IPS-NIHi7 (cell line): ENCODE measurements around the gene SMG9.

Experiments
- DNase-seq: peaks from one replicate; pipeline ENCODE4 v3.0.0; 2012; ENCODE audit warnings: mixed read lengths; ENCODE audit errors: extremely low spot score

The SMG9 gene, protein sequence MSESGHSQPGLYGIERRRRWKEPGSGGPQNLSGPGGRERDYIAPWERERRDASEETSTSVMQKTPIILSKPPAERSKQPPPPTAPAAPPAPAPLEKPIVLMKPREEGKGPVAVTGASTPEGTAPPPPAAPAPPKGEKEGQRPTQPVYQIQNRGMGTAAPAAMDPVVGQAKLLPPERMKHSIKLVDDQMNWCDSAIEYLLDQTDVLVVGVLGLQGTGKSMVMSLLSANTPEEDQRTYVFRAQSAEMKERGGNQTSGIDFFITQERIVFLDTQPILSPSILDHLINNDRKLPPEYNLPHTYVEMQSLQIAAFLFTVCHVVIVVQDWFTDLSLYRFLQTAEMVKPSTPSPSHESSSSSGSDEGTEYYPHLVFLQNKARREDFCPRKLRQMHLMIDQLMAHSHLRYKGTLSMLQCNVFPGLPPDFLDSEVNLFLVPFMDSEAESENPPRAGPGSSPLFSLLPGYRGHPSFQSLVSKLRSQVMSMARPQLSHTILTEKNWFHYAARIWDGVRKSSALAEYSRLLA

DNA sequence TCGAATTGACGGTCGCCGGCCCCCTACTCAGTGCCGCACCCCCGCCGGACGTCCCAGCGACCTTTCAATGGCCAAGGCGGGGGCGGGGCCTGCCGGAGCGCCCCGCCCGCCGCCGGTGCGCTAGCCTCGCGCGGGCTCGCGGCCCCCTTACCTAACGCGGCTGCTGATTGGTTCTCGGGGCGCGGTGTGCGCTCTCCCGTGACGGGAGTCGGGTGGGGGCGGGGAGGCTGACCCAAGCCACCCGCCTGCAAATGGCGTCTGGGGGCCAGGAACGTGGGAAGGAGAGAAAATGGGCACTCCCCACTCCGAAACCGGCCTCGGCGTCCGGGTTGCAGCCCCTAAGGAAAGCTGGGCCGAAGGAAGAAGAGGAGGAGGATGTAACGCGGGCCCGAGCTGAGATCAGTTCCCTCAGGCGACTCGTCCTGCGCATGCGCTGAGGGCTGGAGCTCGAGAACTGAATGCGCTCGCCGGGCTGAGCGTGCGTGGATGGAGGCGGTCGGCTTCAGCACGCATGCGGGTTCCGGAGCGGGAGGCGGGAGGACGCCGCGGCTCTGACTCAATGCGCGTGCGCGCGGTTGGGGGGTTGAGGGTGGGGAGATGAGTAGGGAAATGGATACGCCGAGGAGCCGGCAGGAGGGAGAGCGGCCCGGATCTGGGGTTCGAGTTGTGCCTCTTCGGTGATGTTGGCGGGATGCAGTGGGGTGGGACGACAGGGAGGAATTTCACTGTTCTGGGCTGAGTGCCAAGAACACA, at the start of gene SMG9:
SMG9 (minus strand) TSS at position 460 of the 753 bp plus-strand sequence. CDS start 4,221 bp downstream, outside the sequence.
- DNase-seq: peak; percentile 96

DNA sequence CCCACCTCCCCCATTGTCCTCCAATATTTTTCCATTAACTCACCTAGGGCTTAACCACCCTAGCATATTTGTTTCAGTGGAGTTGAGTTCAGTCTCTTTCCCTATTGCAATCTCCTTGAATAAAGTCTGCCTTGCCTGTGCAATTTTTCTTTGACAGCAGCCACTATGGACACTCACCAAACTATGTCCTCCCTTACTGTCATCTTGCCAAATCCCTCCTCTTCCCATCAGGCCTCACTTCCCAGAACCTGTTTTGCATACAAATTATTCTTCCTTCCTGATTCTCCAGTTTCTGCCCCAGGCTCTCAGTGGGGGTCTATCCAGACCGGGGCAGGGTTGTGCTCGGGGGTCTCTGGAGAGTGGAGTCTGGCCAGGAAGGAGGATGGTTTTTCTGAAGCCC, 49.7 kb upstream of the SMG9 start:
- no peak for DNase-seq

DNA sequence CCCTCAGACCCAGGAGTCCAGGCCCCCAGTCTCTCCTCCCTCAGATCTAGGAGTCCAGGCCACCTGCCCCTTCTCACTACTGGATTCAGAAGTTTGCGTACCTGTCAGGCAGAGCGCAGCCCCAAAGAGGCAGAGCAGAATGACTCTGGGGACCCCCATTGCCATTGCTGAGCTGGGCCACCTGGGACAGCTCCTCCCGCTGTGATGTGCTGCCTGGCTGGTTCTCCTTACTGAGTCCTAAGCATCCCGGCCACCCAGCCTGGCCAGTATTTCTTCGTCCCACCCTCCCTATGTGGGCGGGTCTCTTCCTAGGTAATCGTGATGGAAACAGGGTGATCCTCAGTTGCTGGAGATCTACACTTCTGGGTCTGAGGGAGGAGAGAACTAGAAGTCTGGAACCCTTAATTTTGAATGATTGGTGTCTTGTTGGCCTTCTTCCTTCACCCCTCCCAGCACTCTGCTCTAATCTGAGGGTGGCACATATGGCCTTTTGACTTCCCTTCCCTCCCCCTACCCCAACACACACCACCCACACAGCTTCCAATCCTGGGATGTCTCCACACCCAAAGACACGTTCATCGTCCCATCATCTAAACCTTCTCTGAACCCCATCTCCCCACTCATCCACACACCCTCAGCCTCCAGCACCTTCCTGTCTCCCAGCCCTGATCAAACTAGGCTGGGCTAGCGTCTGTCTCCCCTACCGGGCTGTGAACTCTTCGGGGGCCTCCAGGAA, 47.6 kb upstream of the SMG9 start, which contains the start of gene LYPD5:
LYPD5 (minus strand) TSS at position 232 of the 736 bp plus-strand sequence; CDS start at position 165, 67 bp downstream.
- DNase-seq: no peak

DNA sequence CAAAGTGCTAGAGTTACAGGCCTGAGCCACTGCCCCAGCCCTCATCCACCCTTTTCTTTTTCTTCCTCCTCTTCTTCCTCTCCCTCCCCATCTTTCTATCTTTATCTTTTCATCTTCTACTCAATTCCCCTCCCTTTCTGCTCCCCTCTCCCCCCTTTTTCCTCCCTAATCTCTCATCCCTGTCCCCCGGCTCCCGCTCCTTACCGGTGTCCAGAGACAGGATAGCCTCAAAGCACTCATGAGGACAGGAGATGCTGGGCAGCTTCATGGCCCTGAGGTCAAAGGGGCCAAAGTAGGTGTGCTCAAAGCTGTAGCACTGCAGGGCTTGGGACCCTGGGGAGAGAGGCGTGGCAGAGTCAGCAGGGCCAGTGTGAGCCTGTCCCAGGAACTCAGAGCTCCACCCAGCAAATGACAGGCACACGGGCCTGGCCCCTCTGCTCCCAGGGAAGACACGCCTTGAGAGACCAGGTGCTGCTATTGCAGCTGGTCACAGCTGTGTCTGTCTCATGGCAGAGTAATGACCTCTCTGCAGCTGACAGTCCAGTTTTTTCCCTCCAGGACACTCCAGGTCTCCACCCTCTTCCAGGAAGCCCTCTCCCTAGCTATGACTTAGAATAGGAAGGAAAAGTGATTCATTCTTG, 44.9 kb upstream of the SMG9 start:
- no peak for DNase-seq

DNA sequence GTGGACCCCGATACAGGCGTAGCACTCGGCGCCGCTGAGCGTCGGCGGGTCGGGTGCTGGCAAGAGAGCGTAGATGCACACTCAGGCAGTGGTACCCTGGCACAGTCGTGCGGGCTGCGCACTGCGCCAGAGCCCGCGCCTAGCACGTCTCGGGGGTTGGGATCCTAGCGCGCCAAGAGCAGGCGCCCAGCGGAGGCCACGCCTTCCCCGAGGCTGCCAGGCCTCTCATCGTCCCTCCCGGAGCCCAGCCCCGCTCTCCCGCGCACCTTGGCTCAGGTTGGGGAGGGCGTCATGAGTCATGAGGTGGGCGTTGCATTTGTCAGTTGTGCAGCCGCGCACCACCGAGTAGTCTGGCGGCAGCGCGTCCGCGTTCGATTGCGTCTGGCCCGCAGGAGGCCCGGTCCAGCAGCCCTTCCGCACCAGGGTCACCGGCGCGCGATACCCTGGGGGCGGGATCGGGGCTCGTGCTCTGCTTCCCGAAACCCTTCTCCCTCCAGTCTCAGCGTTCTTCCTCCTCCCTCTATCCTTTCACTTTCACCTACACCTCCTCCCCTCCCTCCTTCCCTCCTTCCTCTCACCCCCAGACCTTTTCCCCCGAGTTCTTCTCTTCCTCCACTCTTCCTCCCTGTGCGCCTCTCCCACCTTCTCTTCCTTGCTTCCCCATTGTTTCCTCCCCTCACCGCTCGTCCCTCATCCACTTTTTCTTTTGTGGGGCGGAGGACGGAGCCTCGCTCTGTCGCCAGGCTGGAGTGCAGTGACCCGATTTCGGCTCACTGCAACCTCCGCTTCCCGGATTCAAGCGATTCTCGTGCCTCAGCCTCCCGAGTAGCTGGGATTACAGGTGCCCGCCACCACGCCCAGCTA, 44.0 kb upstream of the SMG9 start:
- peak; percentile 79 for DNase-seq

DNA sequence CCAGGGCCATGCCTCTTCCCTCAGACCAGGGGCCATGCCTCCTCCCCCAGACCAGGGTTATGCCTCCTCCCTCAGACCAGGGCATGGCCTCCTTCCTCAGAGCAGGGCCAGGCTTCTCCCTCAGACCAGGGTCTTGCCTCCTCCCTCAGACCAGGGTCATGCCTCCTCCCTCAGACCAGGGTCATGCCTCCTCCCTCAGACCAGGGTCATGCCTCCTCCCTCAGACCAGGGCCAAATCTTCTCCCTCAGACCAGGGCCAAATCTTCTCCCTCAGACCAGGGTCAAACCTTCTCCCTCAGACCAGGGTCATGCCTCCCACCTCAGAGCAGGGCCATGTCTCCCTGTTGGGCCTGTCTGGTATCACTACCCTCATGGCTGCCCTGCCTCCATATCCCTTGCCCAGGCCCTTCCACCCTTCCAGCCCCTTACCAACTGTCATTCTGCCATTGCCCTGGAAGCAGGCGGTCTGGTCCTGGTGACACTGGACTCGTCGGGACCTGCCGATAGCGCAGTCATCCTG, 43.3 kb upstream of the SMG9 start:
- DNase-seq: no peak

DNA sequence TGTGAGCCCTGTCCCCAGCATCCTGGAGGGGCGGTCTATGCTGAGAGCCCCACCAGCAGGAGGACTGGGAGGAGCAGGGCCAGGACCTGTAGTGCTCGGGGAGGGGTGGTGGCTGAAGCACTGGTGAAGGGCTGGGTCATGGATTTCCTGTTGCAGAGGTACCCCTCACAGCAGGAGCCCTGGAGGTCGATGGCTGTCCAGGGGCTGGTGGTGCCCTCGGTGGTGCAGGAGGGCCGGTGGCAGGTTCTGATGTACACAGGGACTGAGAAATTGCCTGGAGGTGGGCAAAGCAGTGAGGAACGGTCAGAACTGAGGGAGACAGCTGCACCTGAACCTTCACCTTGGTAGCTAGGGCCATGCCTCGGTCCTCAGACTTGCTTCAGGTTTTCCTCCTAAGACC, 42.8 kb upstream of the SMG9 start:
- no peak for DNase-seq

DNA sequence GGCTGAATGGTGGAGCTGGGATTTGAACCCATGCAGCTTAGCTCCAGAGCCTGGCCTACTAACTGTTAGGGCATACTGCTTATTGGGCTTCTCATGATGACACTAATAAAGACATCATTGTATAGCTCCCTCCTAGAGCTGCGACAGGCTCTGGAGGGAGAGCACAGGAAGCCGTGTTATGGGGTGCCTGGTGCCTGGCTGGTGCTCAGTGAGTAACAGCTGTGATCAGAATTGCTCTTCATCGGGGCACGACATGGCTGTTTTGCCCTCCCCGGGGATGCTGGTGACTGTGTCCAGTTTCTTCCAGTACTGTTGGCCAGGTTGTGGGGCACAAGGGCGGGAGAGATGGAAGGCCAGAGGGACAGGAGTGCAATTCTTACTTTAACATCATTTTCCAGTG, 42.4 kb upstream of the SMG9 start:
- no peak for DNase-seq

DNA sequence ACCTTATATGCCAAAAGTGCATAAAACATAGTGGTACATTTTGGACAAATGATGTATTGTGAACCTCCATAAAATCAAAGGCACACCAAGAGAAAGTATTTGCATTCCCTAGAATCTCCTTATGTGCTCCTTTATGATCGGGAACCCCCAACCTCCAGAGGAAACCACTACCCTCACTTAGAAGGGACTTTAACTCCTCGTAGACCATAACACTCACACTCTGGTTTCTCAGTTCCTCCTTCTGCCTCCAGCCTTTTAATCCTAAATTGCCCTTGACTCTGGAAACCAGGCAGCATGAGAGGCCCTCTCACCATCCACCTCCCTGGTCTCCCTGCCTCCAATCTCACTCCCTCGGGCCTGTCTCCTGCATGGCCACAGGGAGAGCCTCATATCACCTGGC, 35.8 kb upstream of the SMG9 start:
- no peak for DNase-seq

DNA sequence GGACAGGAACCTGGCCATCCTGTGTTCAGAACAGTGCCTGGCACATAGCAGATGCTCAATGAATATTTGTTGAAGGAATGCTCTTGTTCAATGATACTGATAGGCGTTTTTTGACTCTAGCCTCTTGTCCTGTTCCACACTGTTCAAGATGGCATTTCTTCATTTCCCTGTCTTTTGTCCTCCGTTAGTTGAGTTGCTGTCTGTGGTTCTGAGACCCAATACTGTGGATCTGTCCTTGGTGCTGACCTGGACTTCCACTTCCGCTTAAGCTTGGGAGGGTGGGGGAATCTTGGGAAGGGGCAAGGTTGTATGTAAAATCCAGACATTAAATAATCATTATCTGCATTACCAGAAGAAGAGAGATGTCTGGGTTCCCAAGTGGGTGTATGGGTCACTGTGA, 34.3 kb upstream of the SMG9 start:
- peak; percentile 53 for DNase-seq

DNA sequence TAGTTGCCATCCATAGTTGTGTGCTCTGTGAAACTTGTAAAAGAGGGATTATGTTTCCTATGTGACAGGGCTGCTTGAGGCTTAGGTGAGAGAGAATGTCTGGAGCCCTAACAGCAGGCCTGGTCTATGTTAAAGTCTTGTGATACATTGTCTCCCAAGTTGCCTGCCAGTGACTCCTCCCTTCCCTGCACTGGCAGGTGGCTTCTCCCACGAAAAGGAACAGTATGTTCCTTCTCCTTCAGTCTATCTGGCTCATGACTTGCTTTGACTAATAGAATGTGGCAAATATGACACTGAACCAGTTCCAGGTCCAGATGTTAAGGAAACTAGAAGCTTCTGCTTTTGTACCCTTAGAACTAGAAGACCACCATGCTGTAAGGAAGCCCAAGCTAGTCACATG, 31.9 kb upstream of the SMG9 start:
- DNase-seq: no peak

DNA sequence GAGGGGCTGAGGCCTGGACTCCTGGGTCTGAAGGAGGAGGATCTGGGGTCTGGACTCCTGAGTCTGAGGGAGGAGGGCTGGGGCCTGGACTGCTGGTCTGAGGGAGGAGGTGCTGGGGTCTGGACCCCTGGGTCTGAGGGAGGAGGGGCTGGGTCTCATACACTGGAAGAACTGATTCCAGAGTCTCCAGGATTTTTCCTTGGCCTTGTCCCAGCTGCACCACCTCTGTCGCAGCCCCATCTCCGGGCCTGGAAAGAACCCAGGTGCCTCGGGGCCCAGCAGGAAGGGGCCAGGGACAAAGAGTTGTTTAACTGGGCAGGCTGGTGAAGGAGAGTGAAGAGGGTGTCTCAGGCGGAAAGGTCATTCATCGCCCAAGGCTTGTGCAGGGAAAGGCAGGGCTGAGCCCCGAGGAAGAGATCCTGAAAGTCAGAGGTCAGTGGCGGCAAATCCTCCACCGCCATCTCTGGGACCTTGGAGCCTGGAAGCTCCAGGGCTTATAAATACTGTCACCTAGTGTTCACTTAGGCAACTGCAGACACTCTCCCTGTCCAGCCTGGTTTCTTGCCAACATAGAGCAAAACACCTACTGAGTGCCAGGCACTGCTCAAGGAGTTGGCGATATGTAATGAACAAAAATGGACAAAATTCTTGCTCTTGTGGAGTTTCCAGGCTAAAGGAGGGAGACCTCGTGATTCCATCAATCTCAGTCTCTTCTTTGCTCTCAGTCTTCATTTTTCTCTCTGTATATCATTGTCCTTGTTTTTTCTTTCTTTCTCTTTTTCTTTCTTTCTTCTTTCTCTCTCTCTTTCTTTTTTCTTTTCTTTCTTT, 30.4 kb upstream of the SMG9 start:
- peak; percentile 76 for DNase-seq

DNA sequence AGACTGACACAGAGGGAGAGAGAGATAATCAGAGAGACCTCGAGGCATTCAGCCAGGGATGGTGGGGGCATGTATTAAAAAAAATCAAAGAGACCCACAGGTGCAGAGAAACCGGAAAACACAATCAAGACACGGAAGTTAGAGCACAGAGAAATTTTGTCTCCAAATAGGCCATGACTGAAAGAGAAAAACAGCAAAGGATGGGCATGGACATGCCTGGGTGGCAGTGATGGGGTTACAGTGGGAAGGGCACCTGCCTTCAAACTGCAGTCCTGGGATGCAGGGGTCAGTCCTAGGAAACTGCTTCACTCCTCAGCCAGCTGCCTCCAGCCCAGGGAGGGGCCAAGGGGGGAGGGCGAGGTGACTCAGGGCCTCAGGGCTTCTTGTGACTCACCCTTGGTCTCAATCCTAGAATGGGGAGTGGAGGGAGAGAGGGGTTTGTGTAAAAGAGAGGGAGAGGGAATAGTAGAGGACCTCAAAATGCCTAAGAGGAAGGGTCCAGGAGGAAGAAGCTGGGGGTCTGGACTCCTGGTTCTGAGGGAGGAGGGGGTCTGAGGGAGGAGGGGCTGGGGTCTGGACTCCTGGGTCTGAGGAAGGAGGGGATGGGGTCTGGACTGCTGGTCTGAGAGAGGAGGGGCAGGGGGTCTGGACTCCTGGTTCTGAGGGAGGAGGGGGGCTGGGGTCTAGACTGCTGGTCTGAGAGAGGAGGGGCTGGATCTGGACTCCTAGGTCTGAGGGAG, 29.6 kb upstream of the SMG9 start:
- DNase-seq: peak; percentile 45

DNA sequence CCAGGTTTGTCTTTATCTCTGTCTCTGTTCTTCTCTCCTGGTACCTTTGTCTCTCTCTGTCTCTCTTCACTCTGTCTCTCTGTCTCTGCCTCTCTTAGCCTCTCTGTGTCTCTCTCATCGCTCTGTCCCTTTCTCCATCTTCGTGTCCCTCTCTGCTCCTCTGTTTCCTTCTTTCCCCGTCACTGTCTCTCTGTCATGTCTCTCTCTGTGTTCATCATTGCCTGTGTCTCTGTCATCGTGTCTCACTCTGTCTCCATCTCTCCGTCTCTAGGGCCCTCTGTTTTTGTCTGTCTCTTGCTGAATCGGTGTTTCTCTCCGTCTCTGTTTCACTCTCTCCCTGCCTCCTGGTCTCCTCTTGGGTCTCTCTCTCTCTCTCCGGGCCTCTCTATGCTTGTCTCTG, 28.9 kb upstream of the SMG9 start:
- DNase-seq: no peak

DNA sequence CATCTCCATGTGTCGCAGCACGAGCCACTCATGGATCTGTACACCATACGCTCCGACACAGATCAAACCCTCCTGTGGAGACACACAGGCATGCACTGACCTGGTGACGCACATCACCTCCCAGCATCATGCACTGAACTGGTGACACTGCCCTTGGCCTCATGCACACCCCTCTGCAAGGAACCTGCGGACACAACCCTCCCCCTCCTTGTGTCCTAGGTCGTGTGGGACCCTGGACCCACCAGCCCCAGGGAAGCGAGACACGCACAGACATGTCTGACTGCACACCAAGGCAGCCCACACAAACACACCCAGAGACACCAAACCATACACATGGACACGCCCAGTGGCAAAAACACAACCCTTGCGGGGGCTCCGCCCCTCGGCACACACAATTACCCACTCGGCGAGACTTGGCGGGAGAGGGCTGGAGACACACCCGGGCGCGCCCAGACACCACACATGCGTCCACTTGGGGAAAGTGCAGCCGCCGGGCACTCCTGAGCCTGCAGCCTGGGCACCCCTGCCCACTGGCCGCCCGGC, 28.0 kb upstream of the SMG9 start:
- DNase-seq: no peak

DNA sequence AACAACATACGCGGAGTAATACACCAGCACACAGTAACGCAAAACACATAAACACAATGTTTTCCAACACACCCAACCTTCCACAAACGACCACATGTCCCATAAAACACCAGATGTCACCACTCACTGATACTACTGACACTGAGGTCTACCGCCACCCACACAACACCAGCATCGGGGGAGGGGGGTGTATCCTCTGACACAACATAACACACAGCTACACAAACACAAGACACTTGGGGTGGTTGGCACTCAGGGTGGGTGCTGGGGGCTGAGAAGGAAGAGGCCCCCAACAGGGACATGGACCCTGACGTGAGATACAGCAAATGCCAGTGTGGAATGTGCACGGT, 27.5 kb upstream of the SMG9 start:
- no peak for DNase-seq

DNA sequence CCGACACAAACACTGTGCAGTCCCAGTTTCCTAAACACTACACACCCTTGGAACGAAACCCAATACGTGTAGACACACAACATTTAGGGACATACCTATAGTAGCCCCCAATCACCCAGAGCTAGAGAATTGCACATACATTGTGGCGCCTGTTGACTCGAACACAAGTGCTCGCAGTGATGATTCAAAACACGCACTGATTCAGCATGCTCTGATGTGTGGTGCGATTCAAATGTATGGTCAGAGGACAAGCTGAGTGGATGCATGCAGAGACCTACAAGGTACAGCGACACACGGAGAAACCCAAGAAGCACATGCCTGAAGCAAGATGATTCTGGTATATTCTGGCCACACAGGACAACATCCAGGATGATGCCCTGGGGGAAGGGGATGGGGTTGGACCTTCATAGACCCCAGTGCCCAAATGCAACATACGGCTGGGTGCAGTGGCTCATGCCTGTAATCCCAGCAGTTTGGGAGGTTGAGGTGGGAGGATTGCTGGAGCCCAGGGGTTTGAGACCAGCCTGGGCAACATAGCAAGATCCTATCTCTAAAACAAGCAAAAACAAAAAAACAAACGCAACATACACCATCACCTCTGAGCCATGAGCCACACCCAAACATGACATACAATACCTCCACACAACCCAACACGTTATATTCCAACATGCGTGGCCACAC, 27.0 kb upstream of the SMG9 start:
- no peak for DNase-seq
